MM.1S (cell line): Measurements from ENCODE around the gene RAD51C.

Source experiments
- CTCF ChIP-seq: fragments of 300-600 bp; sonication (generic); IDR thresholded peaks from 2 replicates; pipeline ENCODE4 v1.5.1; 2016; ENCODE audit warnings: antibody characterized with exemption, low read length, mixed read lengths
- EZH2phosphoT487 ChIP-seq: fragments of 300-600 bp; sonication (generic); IDR thresholded peaks from 2 replicates; pipeline ENCODE4 v1.6.1; 2018; ENCODE audit warnings: antibody characterized with exemption, low read length

- TF ChIP-seq CTCF, result no peak
- no peak for TF ChIP-seq EZH2phosphoT487
Measured at GRCh38 chr17:58734040-58734439, 41.6 kb downstream of the RAD51C start.
